Right cardiac atrium (tissue), 5 donors: ENCODE measurements around the gene PCDHGB6. TPM values are rescaled to one million over a fixed set of nuclear protein-coding genes. Genes with fewer than 3 reads are reported as not detected.
"Not testable (repeated sequence)": the region's sequence is repeated elsewhere in the genome, so short reads cannot be mapped to it uniquely, and the experiment has no call there.

Experiments
- ATAC-seq, 2 donors: fragments of 200-7000 bp; cut with Tn5 transposase; one replicate each; pipeline versions ENCODE4 v1.8.0 to v1.9.1; 2020; ENCODE audit warnings: moderate library complexity in 2 of 2, mild to moderate bottlenecking in 1 of 2
- DNase-seq, 3 donors: peaks; one replicate each; pipeline ENCODE4 v3.0.0-alpha.2; 2020
- H3K27ac ChIP-seq: one replicate; pipeline ENCODE4 v1.5.1; 2013; ENCODE audit warnings: mild to moderate bottlenecking, low read length, control low read depth, moderate library complexity
- H3K27me3 ChIP-seq: one replicate; pipeline ENCODE4 v1.6.1; 2013; ENCODE audit not compliant: control insufficient read depth, insufficient read depth
- H3K4me1 ChIP-seq: one replicate; pipeline ENCODE4 v1.6.1; 2013; ENCODE audit warnings: low read length; ENCODE audit not compliant: control insufficient read depth, insufficient read depth
- H3K4me3 ChIP-seq: one replicate; pipeline ENCODE4 v1.5.1; 2013; ENCODE audit warnings: low read length, control low read depth
- H3K9me3 ChIP-seq: one replicate; pipeline ENCODE4 v1.6.1; 2013; ENCODE audit warnings: low read length; ENCODE audit not compliant: control insufficient read depth
- WGBS: extraction: QIAGEN DNeasy Blood & Tissue Kit; methylation state at CpG from one replicate; pipeline ENCODE4 v1.1.7; 2013; 5-methylcytosine and 5-hydroxymethylcytosine counted together
- intact Hi-C, 4 donors: fragments of 100-400 bp; cut with DNase I; formaldehyde crosslinking; loops; one replicate each; pipeline versions ENCODE4 v1.11.0 to v1.14.0; 2022 to 2023
- polyA plus RNA-seq: library from polyadenylated mRNA; stranded (reverse); fragments of 200-250 nt; gene quantifications from one replicate; pipeline ENCODE4 v1.2.3, GENCODE V29; 2013
- total RNA-seq, 4 donors: library from RNA; stranded (reverse); fragmentation: NEBNext Ultra II Directional; extraction: Animal tissue kit (Norgen Biotek cat#: 25700); gene quantifications; one replicate each; pipeline ENCODE4 v1.2.1, GENCODE V29; 2021
- donor health status: healthy with polysubstance abuse.
- donor health status: DM: no; HTN: yes; CAD: no.
- donor health status: DM: no; HTN: no; CAD: no.
- donor health status: DM: no; HTN: yes; CAD: no; lungs with severe emphysema.
- donor health status: DM: yes; HTN: yes; CAD: no.

Gene PCDHGB6
- total and polyA plus RNA-seq, 5 donors: 3.1 to 6.6 (median 6.1) TPM

DNA sequence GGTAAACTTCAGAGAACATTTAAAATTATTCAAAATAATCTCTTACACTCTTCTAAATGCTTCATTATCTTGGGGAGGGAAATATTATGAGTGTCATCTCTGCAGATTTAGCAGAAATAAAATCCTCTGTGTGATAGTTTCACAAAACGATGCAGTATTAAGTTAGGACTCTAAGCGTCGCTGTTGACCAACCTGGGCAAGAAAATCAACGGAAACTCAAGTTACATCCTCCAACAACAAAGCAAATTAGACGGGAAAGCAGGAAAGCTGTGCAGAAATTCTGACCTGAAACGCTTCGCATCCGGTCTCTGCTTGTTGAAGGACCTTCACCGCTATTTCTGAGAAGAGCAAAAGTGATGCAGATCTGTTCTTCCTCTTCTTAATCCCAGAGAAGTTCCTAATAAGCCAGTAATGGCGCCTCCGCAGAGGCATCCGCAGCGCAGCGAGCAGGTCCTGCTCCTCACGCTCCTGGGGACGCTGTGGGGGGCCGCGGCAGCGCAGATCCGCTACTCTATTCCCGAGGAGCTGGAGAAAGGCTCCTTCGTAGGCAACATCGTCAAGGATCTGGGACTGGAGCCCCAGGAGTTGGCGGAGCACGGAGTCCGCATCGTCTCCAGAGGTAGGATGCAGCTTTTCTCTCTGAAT lies 34.0 kb upstream of the PCDHGB6 start, which contains the start of gene PCDHGA6:
Gene PCDHGA6, plus strand, starts transcription at position 219 of the 645 bp plus-strand sequence. Its CDS starts 193 bp downstream, at position 412.
- 15% methylated on average over 27 of the region's 27 CpGs for WGBS
- intact Hi-C loops: loop anchor here in 1 of 4 donors (10.0 kb wide), 1 partner anchor 51 kb away; the partner anchor contains the start of gene PCDHGA11
- Histone ChIP-seq H3K27me3 (no peaks in the 10 kb centered on the region), H3K9me3 (peaks cover 12% of the 10 kb centered on the region), H3K4me3 (peak within 1 kb of the TSS; percentile 1), H3K27ac (no peak within 1 kb of the TSS), H3K4me1 (no peaks in the 10 kb centered on the region)
- no peak for ATAC-seq
- DNase-seq: no peak

DNA sequence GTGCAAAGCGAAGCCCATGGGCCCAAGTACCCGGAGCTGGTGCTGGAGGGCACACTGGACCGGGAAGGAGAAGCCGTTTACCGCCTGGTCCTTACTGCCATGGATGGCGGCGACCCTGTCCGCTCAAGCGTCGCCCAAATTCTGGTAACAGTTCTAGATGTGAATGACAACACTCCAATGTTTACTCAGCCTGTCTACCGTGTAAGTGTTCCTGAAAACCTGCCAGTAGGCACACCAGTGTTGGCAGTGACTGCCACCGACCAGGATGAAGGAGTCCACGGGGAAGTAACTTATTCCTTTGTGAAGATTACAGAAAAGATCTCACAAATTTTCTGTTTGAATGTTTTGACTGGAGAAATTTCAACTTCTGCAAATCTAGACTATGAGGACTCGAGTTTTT lies 33.2 kb upstream of the PCDHGB6 start:
- Histone ChIP-seq H3K4me3 (no peak overlapping the region), H3K27me3 (no peaks in the 10 kb centered on the region), H3K9me3 (peaks cover 12% of the 10 kb centered on the region), H3K27ac (no peak overlapping the region), H3K4me1 (no peaks in the 10 kb centered on the region)
- intact Hi-C loops: loop anchor here in 1 of 4 donors (10.0 kb wide), 1 partner anchor 50 kb away; the partner anchor contains the start of gene PCDHGA11
- DNase-seq: no peak
- peak in 1 of 2 donors; percentile 35 for ATAC-seq
- 51% methylated on average over 14 of the region's 14 CpGs for WGBS

DNA sequence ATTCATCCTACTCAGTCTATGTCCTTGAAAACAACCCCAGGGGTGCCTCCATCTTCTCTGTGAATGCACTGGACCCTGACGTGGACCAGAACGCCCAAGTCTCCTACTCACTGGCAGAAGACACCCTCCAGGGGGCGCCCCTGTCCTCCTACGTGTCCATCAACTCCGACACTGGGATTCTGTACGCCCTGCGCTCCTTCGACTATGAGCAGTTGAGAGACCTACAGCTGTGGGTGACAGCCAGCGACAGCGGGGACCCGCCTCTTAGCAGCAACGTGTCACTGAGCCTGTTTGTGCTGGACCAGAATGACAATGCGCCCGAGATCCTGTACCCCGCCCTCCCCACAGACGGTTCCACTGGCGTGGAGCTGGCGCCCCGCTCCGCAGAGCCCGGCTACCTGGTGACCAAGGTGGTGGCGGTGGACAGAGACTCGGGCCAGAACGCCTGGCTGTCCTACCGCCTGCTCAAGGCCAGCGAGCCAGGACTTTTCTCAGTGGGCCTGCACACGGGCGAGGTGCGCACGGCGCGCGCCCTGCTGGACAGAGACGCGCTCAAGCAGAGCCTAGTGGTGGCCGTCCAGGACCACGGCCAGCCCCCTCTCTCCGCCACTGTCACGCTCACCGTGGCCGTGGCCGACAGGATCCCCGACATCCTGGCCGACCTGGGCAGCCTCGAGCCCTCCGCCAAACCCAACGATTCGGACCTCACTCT lies 32.2 kb upstream of the PCDHGB6 start:
- not testable (repeated sequence) for H3K27me3 ChIP-seq, ATAC-seq, DNase-seq, H3K4me3 ChIP-seq, H3K4me1 ChIP-seq, H3K27ac ChIP-seq
- WGBS: 47% methylated on average over 43 of the region's 48 CpGs
- H3K9me3 ChIP-seq: peaks cover 11% of the 10 kb centered on the region
- intact Hi-C loops: loop anchor here in 1 of 4 donors (10.0 kb wide), 1 partner anchor 49 kb away; the partner anchor contains the start of gene PCDHGA11

DNA sequence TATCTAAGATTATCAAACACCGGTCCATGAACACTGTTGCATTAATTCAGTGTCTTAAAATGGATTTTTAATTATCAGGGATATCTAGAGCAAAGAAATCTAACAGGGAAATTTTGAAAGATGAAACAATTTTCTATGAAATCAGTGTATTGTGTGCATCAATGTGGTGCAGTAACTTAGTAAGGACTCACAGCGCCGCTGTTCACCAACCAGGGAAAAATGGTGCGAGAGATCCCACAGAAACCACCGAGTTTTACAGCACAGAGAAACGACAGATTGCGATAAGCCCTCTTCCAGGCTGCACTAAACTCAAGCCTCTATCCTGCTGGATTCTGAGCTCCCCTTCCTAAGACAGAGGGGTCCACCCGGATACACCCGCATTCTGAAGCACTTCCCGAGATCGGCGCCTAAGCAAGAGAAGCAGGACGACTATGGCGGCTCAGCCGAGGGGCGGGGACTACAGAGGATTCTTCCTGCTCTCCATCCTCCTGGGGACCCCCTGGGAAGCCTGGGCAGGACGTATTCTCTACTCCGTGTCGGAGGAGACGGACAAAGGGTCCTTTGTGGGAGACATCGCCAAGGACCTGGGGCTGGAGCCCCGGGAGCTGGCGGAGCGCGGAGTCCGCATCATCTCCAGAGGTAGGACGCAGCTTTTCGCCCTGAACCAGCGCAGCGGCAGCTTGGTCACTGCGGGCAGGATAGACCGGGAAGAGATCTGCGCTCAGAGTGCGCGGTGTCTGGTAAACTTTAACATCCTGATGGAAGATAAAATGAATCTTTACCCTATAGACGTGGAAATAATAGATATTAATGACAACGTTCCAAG lies 25.1 kb upstream of the PCDHGB6 start, which contains the start of gene PCDHGA7:
Gene PCDHGA7, plus strand, starts transcription at position 274 of the 826 bp plus-strand sequence. Its CDS starts 158 bp downstream, at position 432.
- 13% methylated on average over 37 of the region's 37 CpGs for WGBS
- DNase-seq (no peak), ATAC-seq (peak in 1 of 2 donors; percentile 32)
- Histone ChIP-seq H3K4me3 (peak within 1 kb of the TSS; percentile 58), H3K27ac (no peak within 1 kb of the TSS), H3K4me1 (no peaks in the 10 kb centered on the region), H3K27me3 (no peaks in the 10 kb centered on the region), H3K9me3 (peaks cover 4% of the 10 kb centered on the region)
- intact Hi-C loops: no loop called here

DNA sequence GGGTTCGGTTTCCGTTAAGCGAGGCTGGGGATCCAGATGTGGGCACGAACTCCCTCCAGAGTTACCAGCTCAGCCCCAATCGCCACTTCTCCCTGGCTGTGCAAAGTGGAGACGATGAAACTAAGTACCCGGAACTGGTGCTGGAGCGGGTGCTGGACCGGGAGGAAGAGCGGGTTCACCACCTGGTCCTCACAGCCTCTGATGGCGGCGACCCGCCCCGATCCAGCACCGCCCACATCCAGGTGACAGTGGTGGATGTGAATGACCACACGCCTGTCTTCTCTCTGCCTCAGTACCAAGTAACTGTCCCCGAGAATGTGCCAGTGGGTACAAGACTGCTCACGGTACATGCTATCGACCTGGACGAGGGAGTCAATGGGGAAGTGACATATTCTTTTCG lies 24.5 kb upstream of the PCDHGB6 start:
- Histone ChIP-seq H3K4me1 (no peaks in the 10 kb centered on the region), H3K4me3 (peak overlapping the region; percentile 58), H3K9me3 (peaks cover 4% of the 10 kb centered on the region), H3K27me3 (no peaks in the 10 kb centered on the region), H3K27ac (no peak overlapping the region)
- ATAC-seq (no peak), DNase-seq (no peak)
- intact Hi-C loops: no loop called here
- 33% methylated on average over 21 of the region's 21 CpGs for WGBS

DNA sequence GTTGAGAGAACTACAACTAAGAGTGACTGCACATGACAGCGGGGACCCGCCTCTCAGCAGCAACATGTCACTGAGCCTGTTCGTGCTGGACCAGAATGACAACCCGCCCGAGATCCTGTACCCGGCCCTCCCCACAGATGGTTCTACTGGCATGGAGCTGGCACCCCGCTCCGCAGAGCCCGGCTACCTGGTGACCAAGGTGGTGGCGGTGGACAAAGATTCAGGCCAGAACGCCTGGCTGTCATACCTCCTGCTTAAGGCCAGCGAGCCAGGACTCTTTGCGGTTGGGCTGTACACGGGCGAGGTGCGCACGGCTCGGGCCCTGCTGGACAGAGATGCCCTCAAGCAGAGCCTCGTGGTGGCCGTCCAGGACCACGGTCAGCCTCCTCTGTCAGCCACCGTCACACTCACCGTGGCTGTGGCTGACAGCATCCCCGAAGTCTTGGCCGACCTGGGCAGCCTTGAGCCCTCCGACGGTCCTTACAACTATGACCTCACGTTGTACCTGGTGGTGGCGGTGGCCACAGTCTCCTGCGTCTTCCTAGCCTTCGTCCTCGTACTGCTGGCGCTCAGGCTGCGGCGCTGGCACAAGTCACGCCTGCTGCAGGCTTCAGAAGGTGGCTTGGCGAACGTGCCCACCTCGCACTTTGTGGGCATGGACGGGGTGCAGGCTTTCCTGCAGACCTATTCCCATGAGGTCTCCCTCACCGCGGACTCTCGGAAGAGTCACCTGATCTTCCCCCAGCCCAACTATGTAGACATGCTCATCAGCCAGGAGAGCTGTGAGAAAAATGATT lies 23.2 kb upstream of the PCDHGB6 start:
- H3K4me3 ChIP-seq: no peak overlapping the region
- no peaks in the 10 kb centered on the region for H3K4me1 ChIP-seq
- ATAC-seq (no peak), DNase-seq (no peak)
- intact Hi-C loops: no loop called here
- WGBS: 43% methylated on average over 43 of the region's 43 CpGs
- peaks cover 4% of the 10 kb centered on the region for H3K9me3 ChIP-seq
- no peak overlapping the region for H3K27ac ChIP-seq
- H3K27me3 ChIP-seq: no peaks in the 10 kb centered on the region

DNA sequence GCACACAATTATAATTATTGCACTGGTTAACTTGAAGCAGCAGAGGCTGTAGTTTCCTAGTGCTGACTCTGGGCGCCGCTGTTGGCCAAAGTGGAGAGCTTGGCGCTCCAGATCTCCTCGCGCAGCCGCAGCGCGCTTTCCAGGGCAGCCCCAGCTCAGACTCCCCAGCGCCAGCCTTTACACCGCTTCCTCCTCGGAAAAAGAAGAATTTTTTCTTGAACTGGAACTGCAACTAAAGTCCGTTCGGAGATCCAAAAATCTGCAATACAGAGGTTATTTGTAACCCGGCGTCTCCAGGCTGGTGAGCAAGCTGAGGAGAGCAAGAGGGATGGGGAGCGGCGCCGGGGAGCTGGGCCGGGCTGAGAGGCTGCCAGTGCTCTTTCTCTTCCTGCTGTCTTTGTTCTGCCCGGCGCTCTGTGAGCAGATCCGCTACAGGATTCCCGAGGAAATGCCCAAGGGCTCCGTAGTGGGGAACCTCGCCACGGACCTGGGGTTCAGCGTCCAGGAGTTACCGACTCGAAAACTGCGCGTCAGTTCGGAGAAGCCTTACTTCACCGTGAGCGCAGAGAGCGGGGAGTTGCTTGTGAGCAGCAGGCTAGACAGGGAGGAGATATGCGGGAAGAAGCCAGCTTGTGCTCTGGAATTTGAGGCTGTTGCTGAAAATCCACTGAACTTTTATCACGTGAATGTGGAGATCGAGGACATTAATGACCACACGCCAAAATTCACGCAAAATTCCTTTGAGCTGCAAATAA lies 20.1 kb upstream of the PCDHGB6 start, which contains the start of gene PCDHGB4:
Gene PCDHGB4, plus strand, starts transcription at position 142 of the 755 bp plus-strand sequence. Its CDS starts 187 bp downstream, at position 329.
- H3K9me3 ChIP-seq, H3K27me3 ChIP-seq, H3K27ac ChIP-seq, intact Hi-C loops, H3K4me1 ChIP-seq: not testable (repeated sequence)
- ATAC-seq (peak; percentile 69 to 76), DNase-seq (peak in 2 of 3 donors; percentile 67 to 78)
- peak within 1 kb of the TSS; percentile 35 for H3K4me3 ChIP-seq
- WGBS: 9% methylated on average over 22 of the region's 40 CpGs

DNA sequence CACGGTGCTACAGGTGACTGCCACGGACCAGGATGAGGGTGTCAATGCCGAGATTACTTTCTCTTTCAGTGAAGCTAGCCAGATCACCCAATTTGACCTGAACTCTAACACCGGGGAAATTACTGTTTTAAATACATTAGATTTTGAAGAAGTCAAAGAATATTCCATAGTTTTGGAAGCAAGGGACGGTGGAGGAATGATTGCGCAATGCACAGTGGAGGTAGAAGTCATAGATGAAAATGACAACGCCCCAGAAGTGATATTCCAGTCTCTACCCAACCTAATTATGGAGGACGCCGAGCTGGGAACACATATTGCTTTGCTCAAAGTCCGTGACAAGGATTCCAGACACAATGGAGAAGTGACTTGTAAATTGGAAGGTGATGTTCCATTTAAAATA lies 19.2 kb upstream of the PCDHGB6 start:
- Histone ChIP-seq H3K9me3 (peaks cover 9% of the 10 kb centered on the region), H3K27ac (no peak overlapping the region), H3K4me1 (no peaks in the 10 kb centered on the region), H3K27me3 (no peaks in the 10 kb centered on the region), H3K4me3 (no peak overlapping the region)
- ATAC-seq: no peak
- no peak for DNase-seq
- WGBS: 42% methylated on average over 10 of the region's 10 CpGs
- intact Hi-C loops: no loop called here

DNA sequence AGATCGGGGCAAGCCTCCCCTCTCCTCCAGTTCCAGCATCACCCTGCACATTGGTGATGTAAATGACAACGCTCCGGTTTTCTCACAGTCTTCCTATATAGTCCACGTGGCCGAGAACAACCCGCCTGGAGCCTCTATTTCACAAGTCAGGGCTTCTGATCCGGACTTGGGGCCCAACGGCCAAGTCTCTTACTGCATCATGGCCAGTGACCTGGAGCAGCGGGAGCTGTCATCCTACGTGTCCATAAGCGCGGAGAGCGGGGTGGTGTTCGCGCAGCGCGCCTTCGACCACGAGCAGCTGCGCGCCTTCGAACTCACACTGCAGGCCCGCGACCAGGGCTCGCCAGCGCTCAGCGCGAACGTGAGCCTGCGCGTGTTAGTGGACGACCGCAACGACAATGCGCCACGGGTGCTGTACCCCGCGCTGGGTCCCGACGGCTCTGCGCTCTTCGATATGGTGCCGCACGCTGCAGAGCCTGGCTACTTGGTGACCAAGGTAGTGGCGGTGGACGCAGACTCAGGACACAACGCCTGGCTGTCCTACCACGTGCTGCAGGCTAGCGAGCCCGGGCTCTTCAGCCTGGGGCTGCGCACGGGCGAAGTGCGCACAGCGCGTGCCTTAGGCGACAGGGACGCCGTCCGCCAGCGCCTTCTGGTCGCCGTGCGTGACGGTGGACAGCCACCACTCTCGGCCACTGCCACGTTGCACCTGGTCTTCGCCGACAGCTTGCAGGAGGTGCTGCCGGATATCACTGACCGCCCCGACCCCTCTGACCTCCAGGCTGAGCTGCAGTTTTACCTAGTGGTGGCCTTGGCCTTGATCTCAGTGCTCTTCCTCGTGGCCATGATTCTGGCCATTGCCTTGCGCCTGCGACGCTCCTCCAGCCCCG lies 18.4 kb upstream of the PCDHGB6 start:
- no peaks in the 10 kb centered on the region for H3K4me1 ChIP-seq
- no peaks in the 10 kb centered on the region for H3K27me3 ChIP-seq
- 30% methylated on average over 77 of the region's 77 CpGs for WGBS
- no peak overlapping the region for H3K4me3 ChIP-seq
- H3K27ac ChIP-seq: no peak overlapping the region
- H3K9me3 ChIP-seq: peaks cover 9% of the 10 kb centered on the region
- ATAC-seq (no peak), DNase-seq (peak in 1 of 3 donors; percentile 35)
- intact Hi-C loops: no loop called here
